ENCODE measurements around the gene GALNT7.

GALNT7 gene

DNA sequence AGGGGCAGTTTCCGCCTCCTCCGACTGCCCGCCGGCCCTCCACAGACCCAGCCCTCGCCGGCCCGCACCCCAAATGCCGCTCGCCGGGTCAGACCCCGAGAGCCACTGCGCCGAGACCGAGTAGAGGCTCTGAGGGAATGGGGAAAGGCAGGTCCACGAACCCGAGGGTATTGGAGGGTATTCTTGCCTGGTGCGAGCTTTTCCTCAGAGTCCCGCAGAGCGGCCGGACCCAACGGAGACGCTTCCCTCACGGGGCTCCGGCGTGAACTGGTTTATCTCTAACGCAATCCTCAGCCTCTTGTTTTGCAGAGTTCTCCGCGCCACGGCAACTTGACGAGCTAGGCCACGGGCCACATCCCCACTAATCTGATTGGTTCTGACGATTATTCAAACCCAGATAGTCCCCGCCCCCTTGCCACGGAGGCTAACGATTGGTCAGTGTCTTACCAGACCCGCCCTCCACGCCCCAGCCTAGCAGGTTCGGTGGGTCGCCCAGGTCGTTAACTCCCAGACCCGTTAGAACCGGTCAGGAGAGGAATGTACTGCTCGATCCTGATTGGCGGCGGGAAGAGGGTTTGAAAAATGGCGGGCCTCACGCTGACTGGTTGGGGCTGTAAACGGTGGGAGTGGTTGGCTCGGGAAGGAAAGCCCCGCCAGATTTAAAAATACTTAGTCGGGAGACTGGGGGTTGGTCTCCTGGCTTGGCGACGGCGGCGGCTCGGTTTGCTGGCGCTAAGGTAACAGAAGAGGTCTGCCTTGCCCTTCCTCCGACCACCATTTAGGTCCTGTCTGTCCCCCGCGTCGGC is 165.7 kb downstream of the GALNT7 start, which contains the start of gene HMGB2:
HMGB2 (minus strand) TSS at position 274 of the 806 bp plus-strand sequence. CDS start 709 bp downstream, outside the sequence.
- Histone ChIP-seq H3K36me3 (ENCODE audit: control insufficient read depth in 2 of 2, insufficient read depth in 1 of 2, low read length in 2 of 2) (peaks cover 20 to 40% of the 10 kb centered on the region in 2 experiments), H3K4me1 (ENCODE audit: control insufficient read depth, insufficient read depth, low read length) (peaks cover 12% of the 10 kb centered on the region), H3K4me3 (ENCODE audit: low read depth, low read length) (peak within 1 kb of the TSS; percentile 99), H3K27ac (ENCODE audit: extremely low read depth, low read depth, low read length) (peak within 1 kb of the TSS; percentile 99), H3K9me3 (ENCODE audit: control insufficient read depth, insufficient read depth, low read depth, low read length) (no peaks in the 10 kb centered on the region)
- ChIA-PET POLR2A (interaction anchor here (0.7 to 4.5 kb wide), 29 partner anchors 9 to 320 kb away, joined by 3 to 246 read pairs (median 6); partner anchors contain the start of genes GALNT7, HAND2 and SAP30), CTCF (interaction anchor here (1.5 kb wide), 1 partner anchor 15 kb away, joined by 3 read pairs; no protein-coding TSS in a partner anchor)
- TF ChIP-seq ZNF549 (tag by site-specific recombination; IDR thresholded peaks at IDR 0.05) (no peak), ZNF391 (tag by site-specific recombination; IDR thresholded peaks at IDR 0.05; ENCODE audit: borderline replicate concordance, low read depth) (0 out of 2 replicates have a peak, but pooled peaks have one; percentile 10), ZFP3 (tag by site-specific recombination; IDR thresholded peaks at IDR 0.05; ENCODE audit: low read depth) (no peak), KLF7 (tag by site-specific recombination; IDR thresholded peaks at IDR 0.05; ENCODE audit: borderline replicate concordance) (0 out of 2 replicates have a peak, but pooled peaks have one; percentile 56), ZNF341 (tag by site-specific recombination; IDR thresholded peaks at IDR 0.05; ENCODE audit: low read depth) (peak; percentile 76), WT1 (tag by site-specific recombination; IDR thresholded peaks at IDR 0.05) (0 out of 2 replicates have a peak, but pooled peaks have one; percentile 35), ZNF843 (tag by site-specific recombination; IDR thresholded peaks at IDR 0.05) (0 out of 2 replicates have a peak, but pooled peaks have one; percentile 11), TRIM28 (IDR thresholded peaks at IDR 0.05; ENCODE audit: borderline replicate concordance, low read length) (no peak), ZNF530 (tag by site-specific recombination; IDR thresholded peaks at IDR 0.05; ENCODE audit: low read depth) (no peak), ZNF76 (tag by site-specific recombination; IDR thresholded peaks at IDR 0.05; ENCODE audit: borderline replicate concordance, low read depth) (peak; percentile 55; the same call in 1 of the 2 replicates), ZFP37 (tag by site-specific recombination; IDR thresholded peaks at IDR 0.05) (peak; percentile 57; the same call in 1 of the 2 replicates), ZBTB20 (tag by site-specific recombination; IDR thresholded peaks at IDR 0.05) (no peak), ZNF621 (tag by site-specific recombination; IDR thresholded peaks at IDR 0.05) (no peak), ZNF558 (tag by site-specific recombination; IDR thresholded peaks at IDR 0.05) (no peak), REPIN1 (tag by site-specific recombination; IDR thresholded peaks at IDR 0.05; ENCODE audit: low read depth) (no peak), ZNF114 (tag by site-specific recombination; IDR thresholded peaks at IDR 0.05) (no peak), ZNF324 (tag by site-specific recombination; IDR thresholded peaks at IDR 0.05) (no peak), KLF1 (tag by site-specific recombination; IDR thresholded peaks at IDR 0.05) (peak; percentile 61; the same call in 1 of the 2 replicates), SCRT1 (tag by site-specific recombination; IDR thresholded peaks at IDR 0.05; ENCODE audit: borderline replicate concordance) (no peak), FEZF1 (tag by site-specific recombination; IDR thresholded peaks at IDR 0.05) (no peak), ZNF433 (tag by site-specific recombination; IDR thresholded peaks at IDR 0.05; ENCODE audit: low read depth) (no peak), ZEB2 (tag by site-specific recombination; IDR thresholded peaks at IDR 0.05) (peak; percentile 95), ZNF202 (tag by site-specific recombination; IDR thresholded peaks at IDR 0.05; ENCODE audit: borderline replicate concordance) (no peak), ZNF426 (tag by site-specific recombination; IDR thresholded peaks at IDR 0.05) (no peak), ZBTB1 (tag by site-specific recombination; IDR thresholded peaks at IDR 0.05) (no peak)
- TF ChIP-seq, protein P1, sequence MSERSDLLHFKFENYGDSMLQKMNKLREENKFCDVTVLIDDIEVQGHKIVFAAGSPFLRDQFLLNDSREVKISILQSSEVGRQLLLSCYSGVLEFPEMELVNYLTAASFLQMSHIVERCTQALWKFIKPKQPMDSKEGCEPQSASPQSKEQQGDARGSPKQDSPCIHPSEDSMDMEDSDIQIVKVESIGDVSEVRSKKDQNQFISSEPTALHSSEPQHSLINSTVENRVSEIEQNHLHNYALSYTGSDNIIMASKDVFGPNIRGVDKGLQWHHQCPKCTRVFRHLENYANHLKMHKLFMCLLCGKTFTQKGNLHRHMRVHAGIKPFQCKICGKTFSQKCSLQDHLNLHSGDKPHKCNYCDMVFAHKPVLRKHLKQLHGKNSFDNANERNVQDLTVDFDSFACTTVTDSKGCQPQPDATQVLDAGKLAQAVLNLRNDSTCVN (tag by site-specific recombination; optimal IDR thresholded peaks at IDR 0.05): peak; percentile 14
- TF ChIP-seq, protein P2, sequence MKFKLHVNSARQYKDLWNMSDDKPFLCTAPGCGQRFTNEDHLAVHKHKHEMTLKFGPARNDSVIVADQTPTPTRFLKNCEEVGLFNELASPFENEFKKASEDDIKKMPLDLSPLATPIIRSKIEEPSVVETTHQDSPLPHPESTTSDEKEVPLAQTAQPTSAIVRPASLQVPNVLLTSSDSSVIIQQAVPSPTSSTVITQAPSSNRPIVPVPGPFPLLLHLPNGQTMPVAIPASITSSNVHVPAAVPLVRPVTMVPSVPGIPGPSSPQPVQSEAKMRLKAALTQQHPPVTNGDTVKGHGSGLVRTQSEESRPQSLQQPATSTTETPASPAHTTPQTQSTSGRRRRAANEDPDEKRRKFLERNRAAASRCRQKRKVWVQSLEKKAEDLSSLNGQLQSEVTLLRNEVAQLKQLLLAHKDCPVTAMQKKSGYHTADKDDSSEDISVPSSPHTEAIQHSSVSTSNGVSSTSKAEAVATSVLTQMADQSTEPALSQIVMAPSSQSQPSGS (tag by site-specific recombination; IDR thresholded peaks at IDR 0.05; ENCODE audit: low read depth): no peak
- TF ChIP-seq, protein P3, sequence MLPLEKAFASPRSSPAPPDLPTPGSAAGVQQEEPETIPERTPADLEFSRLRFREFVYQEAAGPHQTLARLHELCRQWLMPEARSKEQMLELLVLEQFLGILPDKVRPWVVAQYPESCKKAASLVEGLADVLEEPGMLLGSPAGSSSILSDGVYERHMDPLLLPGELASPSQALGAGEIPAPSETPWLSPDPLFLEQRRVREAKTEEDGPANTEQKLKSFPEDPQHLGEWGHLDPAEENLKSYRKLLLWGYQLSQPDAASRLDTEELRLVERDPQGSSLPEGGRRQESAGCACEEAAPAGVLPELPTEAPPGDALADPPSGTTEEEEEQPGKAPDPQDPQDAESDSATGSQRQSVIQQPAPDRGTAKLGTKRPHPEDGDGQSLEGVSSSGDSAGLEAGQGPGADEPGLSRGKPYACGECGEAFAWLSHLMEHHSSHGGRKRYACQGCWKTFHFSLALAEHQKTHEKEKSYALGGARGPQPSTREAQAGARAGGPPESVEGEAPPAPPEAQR (tag by site-specific recombination; IDR thresholded peaks at IDR 0.05): no peak
- TF ChIP-seq, protein P4, sequence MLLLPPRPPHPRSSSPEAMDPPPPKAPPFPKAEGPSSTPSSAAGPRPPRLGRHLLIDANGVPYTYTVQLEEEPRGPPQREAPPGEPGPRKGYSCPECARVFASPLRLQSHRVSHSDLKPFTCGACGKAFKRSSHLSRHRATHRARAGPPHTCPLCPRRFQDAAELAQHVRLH (tag by site-specific recombination; IDR thresholded peaks at IDR 0.05): no peak; the same call in 1 of the 2 replicates
- TF ChIP-seq, protein P5, sequence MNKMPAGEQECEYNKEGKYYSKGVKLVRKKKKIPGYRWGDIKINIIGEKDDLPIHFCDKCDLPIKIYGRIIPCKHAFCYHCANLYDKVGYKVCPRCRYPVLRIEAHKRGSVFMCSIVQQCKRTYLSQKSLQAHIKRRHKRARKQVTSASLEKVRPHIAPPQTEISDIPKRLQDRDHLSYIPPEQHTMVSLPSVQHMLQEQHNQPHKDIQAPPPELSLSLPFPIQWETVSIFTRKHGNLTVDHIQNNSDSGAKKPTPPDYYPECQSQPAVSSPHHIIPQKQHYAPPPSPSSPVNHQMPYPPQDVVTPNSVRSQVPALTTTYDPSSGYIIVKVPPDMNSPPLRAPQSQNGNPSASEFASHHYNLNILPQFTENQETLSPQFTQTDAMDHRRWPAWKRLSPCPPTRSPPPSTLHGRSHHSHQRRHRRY (tag by site-specific recombination; IDR thresholded peaks at IDR 0.05): no peak
- TF ChIP-seq, protein P6, sequence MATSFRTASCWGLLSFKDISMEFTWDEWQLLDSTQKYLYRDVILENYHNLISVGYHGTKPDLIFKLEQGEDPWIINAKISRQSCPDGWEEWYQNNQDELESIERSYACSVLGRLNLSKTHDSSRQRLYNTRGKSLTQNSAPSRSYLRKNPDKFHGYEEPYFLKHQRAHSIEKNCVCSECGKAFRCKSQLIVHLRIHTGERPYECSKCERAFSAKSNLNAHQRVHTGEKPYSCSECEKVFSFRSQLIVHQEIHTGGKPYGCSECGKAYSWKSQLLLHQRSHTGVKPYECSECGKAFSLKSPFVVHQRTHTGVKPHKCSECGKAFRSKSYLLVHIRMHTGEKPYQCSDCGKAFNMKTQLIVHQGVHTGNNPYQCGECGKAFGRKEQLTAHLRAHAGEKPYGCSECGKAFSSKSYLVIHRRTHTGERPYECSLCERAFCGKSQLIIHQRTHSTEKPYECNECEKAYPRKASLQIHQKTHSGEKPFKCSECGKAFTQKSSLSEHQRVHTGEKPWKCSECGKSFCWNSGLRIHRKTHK (tag by site-specific recombination; IDR thresholded peaks at IDR 0.05): no peak
